ENCODE results near the gene MAT1A. TPM values are rescaled to one million over a fixed set of nuclear protein-coding genes. Genes with fewer than 3 reads are reported as not detected.

Gene MAT1A
- total and polyA plus RNA-seq, 2 of the 8 experiments (the other 6 are each of a cell fraction or from before 2014, with no cell fraction given), result 4.1 to 6.4 TPM

DNA sequence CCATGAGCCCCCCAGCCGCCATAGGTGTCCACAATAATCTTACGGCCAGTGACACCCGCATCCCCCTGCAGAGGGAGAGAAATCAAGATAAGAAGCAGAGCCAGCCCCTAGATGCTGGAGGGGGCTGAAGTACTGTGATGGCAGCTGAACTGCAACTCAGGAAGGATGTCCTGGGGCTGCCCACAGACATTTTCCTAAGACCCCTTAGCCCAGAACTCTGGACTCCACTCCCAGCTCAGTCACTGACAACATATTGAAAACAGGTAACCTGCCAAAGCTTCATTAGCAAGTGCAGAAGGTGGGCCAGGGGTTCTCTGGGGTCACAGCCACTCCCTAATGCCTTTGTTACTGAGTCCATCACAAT, 14.3 kb downstream of the MAT1A start:
- CTCF ChIA-PET (ENCODE audit: partially characterized antibody), result interaction anchor here (1.5 to 2.9 kb wide), 3 partner anchors 11 to 18 kb away, joined by 5 to 16 read pairs (median 6); no protein-coding TSS in a partner anchor
- DNase-seq (ENCODE audit: low read depth in 1 of 2, low spot score in 2 of 2), result no peak
- H3K27ac ChIP-seq (ENCODE audit: low read depth, low read length), result no peak overlapping the region

More for the DNA sequence above, 14.3 kb downstream of the MAT1A start:
- Histone ChIP-seq H3K9me3 (ENCODE audit: insufficient read depth in 2 of 2, low read depth in 1 of 2, low read length in 1 of 2) (no peaks in the 10 kb centered on the region), H2AK5ac (ENCODE audit: low read depth, low read length) (no peak overlapping the region), H4K20me1 (replicated peaks in 1 of 2; ENCODE audit: control insufficient read depth in 1 of 2, insufficient read depth in 2 of 2, low read length in 2 of 2) (peaks cover 0 to 2% of the 10 kb centered on the region in 2 experiments), H3K4ac (replicated peaks; ENCODE audit: insufficient read length, low read depth, low read length) (no peak overlapping the region), H2BK120ac (replicated peaks; ENCODE audit: low read depth, low read length) (no peak overlapping the region), H3K23ac (ENCODE audit: insufficient read length) (no peak overlapping the region), H3K79me1 (ENCODE audit: low read depth, low read length) (no peaks in the 10 kb centered on the region), H3K23me2 (ENCODE audit: low read depth, low read length) (no peaks in the 10 kb centered on the region), H2BK5ac (ENCODE audit: low read depth, low read length) (no peak overlapping the region), H4K91ac (replicated peaks; ENCODE audit: insufficient read length, low read length) (no peak overlapping the region), H3K18ac (ENCODE audit: extremely low read depth, low read length) (no peak overlapping the region), H3K27me3 (replicated peaks in 1 of 4; ENCODE audit: control insufficient read depth in 3 of 4, extremely low read depth in 1 of 4, insufficient read depth in 3 of 4, low read length in 3 of 4) (no peaks in the 10 kb centered on the region; a peak in 1 of 7 replicates), H2AFZ (ENCODE audit: low read length) (no peak overlapping the region), H2BK15ac (ENCODE audit: low read length) (no peak overlapping the region), H3K36me3 (ENCODE audit: control insufficient read depth in 2 of 4, insufficient read depth in 4 of 4, low read length in 3 of 4) (no peaks in the 10 kb centered on the region), H3K56ac (replicated peaks; ENCODE audit: insufficient read length, low read depth, low read length) (no peak overlapping the region), H3K9ac (replicated peaks in 1 of 4; ENCODE audit: extremely low read depth in 1 of 4, low read depth in 3 of 4, low read length in 3 of 4) (no peak overlapping the region), H2BK20ac (ENCODE audit: low read length) (no peak overlapping the region), H3K4me2 (ENCODE audit: insufficient read depth in 1 of 2, low read depth in 2 of 2, low read length in 2 of 2) (no peak overlapping the region), H3K14ac (ENCODE audit: insufficient read length) (no peak overlapping the region), H4K8ac (ENCODE audit: extremely low read depth, insufficient read depth, low read length) (no peak overlapping the region; the same call in 1 of the 2 replicates), H3K79me2 (ENCODE audit: control insufficient read depth in 1 of 2, insufficient read depth in 2 of 2, low read length in 2 of 2) (no peaks in the 10 kb centered on the region), H2BK12ac (ENCODE audit: low read depth, low read length) (no peak overlapping the region), H3K4me1 (replicated peaks in 1 of 4; ENCODE audit: control insufficient read depth in 3 of 4, insufficient read depth in 4 of 4, low read length in 3 of 4) (peaks cover 0 to 2% (median 0%) of the 10 kb centered on the region in 4 experiments; a peak in 1 of 7 replicates), H3K4me3 (ENCODE audit: extremely low read depth in 1 of 4, insufficient read depth in 2 of 4, low read depth in 3 of 4, low read length in 4 of 4) (no peak overlapping the region), H4K5ac (ENCODE audit: insufficient read length, low read depth, low read length) (no peak overlapping the region)
- no peak for TF ChIP-seq TAF7 (optimal IDR thresholded peaks at IDR 0.05; ENCODE audit: borderline replicate concordance, low read depth, low read length)
- TF ChIP-seq, protein P1, sequence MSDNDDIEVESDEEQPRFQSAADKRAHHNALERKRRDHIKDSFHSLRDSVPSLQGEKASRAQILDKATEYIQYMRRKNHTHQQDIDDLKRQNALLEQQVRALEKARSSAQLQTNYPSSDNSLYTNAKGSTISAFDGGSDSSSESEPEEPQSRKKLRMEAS (IDR thresholded peaks at IDR 0.05), result no peak
- TF ChIP-seq POU5F1 (IDR thresholded peaks at IDR 0.05; ENCODE audit: low read depth, low read length), result no peak
- TF ChIP-seq BCL11A (IDR thresholded peaks at IDR 0.05; ENCODE audit: low read depth in 2 of 2, low read length in 2 of 2), result no peak
- no peak for TF ChIP-seq SAP30 (IDR thresholded peaks at IDR 0.05; ENCODE audit: insufficient read depth, insufficient replicate concordance, low read length)
- no peak for TF ChIP-seq CBX8 (IDR thresholded peaks at IDR 0.05; ENCODE audit: borderline replicate concordance, low read depth, low read length)
- TF ChIP-seq SIN3A (conservative IDR thresholded peaks at IDR 0.05 in 1 of 2, IDR thresholded peaks at IDR 0.05 in 1 of 2; ENCODE audit: low read depth in 1 of 2, low read length in 2 of 2), result no peak
- TF ChIP-seq CEBPB (IDR thresholded peaks at IDR 0.05; ENCODE audit: low read depth, low read length), result no peak
- no peak for FAIRE-seq
- POLR2A ChIA-PET (ENCODE audit: partially characterized antibody), result no interaction called here
- 93% methylated on average over 3 of the region's 3 CpGs; no CpG with 5 or more reads in 1 of the 2 experiments for WGBS, 2 experiments (ENCODE audit: extremely low coverage in 1 of 2, insufficient coverage in 1 of 2, insufficient read length in 1 of 2, insufficient replicate concordance in 2 of 2, low coverage in 1 of 2, low lambda C conversion rate in 2 of 2, missing lambda C conversion rate in 1 of 2)
